ENCODE data around the gene RNLS. TPM values are rescaled to one million over a fixed set of nuclear protein-coding genes. Genes with fewer than 3 reads are reported as not detected.
A peak's percentile ranks its signal among the peaks of the same experiment; 100 is the strongest.

The RNLS gene
- total RNA-seq, 1 donor from 2014 or later = 12.1 TPM

GRCh38 chr10:88409236-88409635 is 173.9 kb downstream of the RNLS start:
- intact Hi-C loops (cut with DNase I) = no loop called here
- Histone ChIP-seq H3K9me3 (no peaks in the 10 kb centered on the region), H3K4me1 (no peaks in the 10 kb centered on the region), H3K27ac (no peak overlapping the region), H3K36me3 (no peaks in the 10 kb centered on the region), H3K27me3 (no peaks in the 10 kb centered on the region), H3K4me3 (no peak overlapping the region)
- no peak for TF ChIP-seq CTCF (IDR thresholded peaks at IDR 0.05)
- no peak for DNase-seq (ENCODE audit: low spot score in 2 of 2)

- DNase-seq (ENCODE audit: low spot score in 2 of 2) = no peak
- intact Hi-C loops (cut with DNase I) = no loop called here
- no peaks in the 10 kb centered on the region for H3K9me3 ChIP-seq
Measured at GRCh38 chr10:88408096-88408495, 175.0 kb downstream of the RNLS start.

GRCh38 chr10:88404133-88404532 is 179.0 kb downstream of the RNLS start:
- no peak overlapping the region for H3K27ac ChIP-seq
- intact Hi-C loops (cut with DNase I) = loop anchor here (5.0 kb wide), 1 partner anchor 148 kb away; no protein-coding TSS in a partner anchor

More at GRCh38 chr10:88408096-88408495, 175.0 kb downstream of the RNLS start:
- TF ChIP-seq CTCF (IDR thresholded peaks at IDR 0.05) = no peak
- no peak overlapping the region for H3K4me3 ChIP-seq
- H3K27ac ChIP-seq = no peak overlapping the region
- H3K4me1 ChIP-seq = no peaks in the 10 kb centered on the region
- no peaks in the 10 kb centered on the region for H3K36me3 ChIP-seq
- H3K27me3 ChIP-seq = no peaks in the 10 kb centered on the region

GRCh38 chr10:88401671-88402347 is 181.3 kb downstream of the RNLS start:
- TF ChIP-seq CTCF (IDR thresholded peaks at IDR 0.05) = peak in 1 of 3 experiments; percentile 35
- Histone ChIP-seq H3K27me3 (no peaks in the 10 kb centered on the region), H3K36me3 (no peaks in the 10 kb centered on the region), H3K9me3 (peaks cover 0 to 17% of the 10 kb centered on the region in 2 donors), H3K4me1 (no peaks in the 10 kb centered on the region), H3K27ac (no peak overlapping the region), H3K4me3 (no peak overlapping the region)
- no peak for DNase-seq (ENCODE audit: low spot score in 2 of 2)
- intact Hi-C loops (cut with DNase I) = loop anchor here (5.0 kb wide), 1 partner anchor 150 kb away; no protein-coding TSS in a partner anchor

More at GRCh38 chr10:88404133-88404532, 179.0 kb downstream of the RNLS start:
- Histone ChIP-seq H3K9me3 (peaks cover 0 to under 1% of the 10 kb centered on the region in 2 donors), H3K27me3 (no peaks in the 10 kb centered on the region), H3K36me3 (no peaks in the 10 kb centered on the region), H3K4me3 (no peak overlapping the region), H3K4me1 (no peaks in the 10 kb centered on the region)
- no peak for DNase-seq (ENCODE audit: low spot score in 2 of 2)
- TF ChIP-seq CTCF (IDR thresholded peaks at IDR 0.05) = no peak

- no peak for TF ChIP-seq CTCF (IDR thresholded peaks at IDR 0.05)
- Histone ChIP-seq H3K9me3 (peaks cover 0 to 36% of the 10 kb centered on the region in 2 donors), H3K27ac (no peak overlapping the region), H3K27me3 (no peaks in the 10 kb centered on the region), H3K4me1 (no peaks in the 10 kb centered on the region), H3K36me3 (no peaks in the 10 kb centered on the region), H3K4me3 (no peak overlapping the region)
- DNase-seq (ENCODE audit: low spot score in 2 of 2) = no peak
- intact Hi-C loops (cut with DNase I) = no loop called here
Measured at GRCh38 chr10:88399240-88399639, 183.9 kb downstream of the RNLS start.

All from ascending aorta (tissue), 2 donors.